Measurements from ENCODE around the gene NT5DC1.

NT5DC1 gene

DNA sequence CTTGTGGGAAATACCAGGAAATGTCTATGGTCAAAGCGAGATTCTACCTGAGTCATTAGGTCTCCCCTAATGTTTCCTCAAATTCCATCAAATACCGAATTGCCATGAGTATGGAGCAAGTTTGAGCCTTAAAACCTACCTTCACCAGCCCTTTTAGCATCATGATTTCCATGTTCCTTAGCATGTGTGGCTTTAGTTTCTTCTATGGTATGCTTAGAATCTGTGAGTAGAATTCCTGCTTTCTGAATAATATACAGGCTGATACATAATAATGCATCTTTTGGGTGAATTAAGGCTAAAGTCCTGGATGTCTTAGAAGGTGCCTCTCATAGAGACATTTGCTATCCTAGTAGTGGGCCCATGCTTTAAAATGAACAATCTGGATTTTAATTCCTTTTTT is 121.3 kb downstream of the NT5DC1 start:
- ChIA-PET POLR2A (no interaction called here), CTCF (interaction anchor here (0.7 kb wide), 1 partner anchor 47 kb away, joined by 3 read pairs; no protein-coding TSS in a partner anchor)

DNA sequence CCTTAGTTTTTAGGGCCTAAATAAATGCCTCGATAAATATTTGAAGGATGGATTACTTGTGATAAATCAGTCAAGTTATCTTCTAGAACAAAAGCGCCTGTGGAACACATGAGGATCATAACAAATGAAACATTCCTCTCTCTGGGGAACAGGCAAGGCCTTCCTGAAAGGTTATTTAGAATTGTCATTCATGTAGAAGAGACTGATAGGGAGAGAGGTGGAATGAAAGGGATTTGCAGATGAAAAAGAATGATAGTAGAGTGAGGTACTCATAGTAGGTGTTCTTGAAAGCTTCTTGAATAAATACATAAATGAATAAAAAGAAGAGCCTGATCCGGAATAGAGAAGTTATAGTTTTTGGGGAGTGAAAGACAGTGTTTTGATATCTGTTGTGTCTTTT is 122.7 kb downstream of the NT5DC1 start:
- ChIA-PET POLR2A (no interaction called here), CTCF (interaction anchor here (0.9 to 1.5 kb wide), 3 partner anchors 8 to 64 kb away, joined by 3 read pairs; no protein-coding TSS in a partner anchor)
- H3K27ac ChIP-seq (ENCODE audit: extremely low read depth, low read depth, low read length): no peak overlapping the region
- TF ChIP-seq ZNF791 (tag by site-specific recombination; IDR thresholded peaks at IDR 0.05) (no peak), ZNF292 (tag by site-specific recombination; IDR thresholded peaks at IDR 0.05; ENCODE audit: borderline replicate concordance, low read depth) (no peak), ZNF624 (tag by site-specific recombination; IDR thresholded peaks at IDR 0.05) (no peak), ZNF561 (tag by site-specific recombination; IDR thresholded peaks at IDR 0.05; ENCODE audit: borderline replicate concordance) (no peak), MYNN (tag by site-specific recombination; IDR thresholded peaks at IDR 0.05; ENCODE audit: borderline replicate concordance) (no peak), ZFP69B (tag by site-specific recombination; IDR thresholded peaks at IDR 0.05) (no peak), YY2 (tag by site-specific recombination; IDR thresholded peaks at IDR 0.05) (no peak), ZEB2 (tag by site-specific recombination; IDR thresholded peaks at IDR 0.05) (no peak), ZNF530 (tag by site-specific recombination; IDR thresholded peaks at IDR 0.05; ENCODE audit: low read depth) (no peak), GLI2 (tag by site-specific recombination; IDR thresholded peaks at IDR 0.05; ENCODE audit: borderline replicate concordance, low read depth) (no peak), ZNF768 (tag by site-specific recombination; IDR thresholded peaks at IDR 0.05) (no peak), ZNF626 (tag by site-specific recombination; IDR thresholded peaks at IDR 0.05) (no peak), ZNF837 (tag by site-specific recombination; IDR thresholded peaks at IDR 0.05) (no peak), ZNF571 (tag by site-specific recombination; IDR thresholded peaks at IDR 0.05) (no peak), ZBTB1 (tag by site-specific recombination; IDR thresholded peaks at IDR 0.05) (no peak)
- TF ChIP-seq, protein P1, sequence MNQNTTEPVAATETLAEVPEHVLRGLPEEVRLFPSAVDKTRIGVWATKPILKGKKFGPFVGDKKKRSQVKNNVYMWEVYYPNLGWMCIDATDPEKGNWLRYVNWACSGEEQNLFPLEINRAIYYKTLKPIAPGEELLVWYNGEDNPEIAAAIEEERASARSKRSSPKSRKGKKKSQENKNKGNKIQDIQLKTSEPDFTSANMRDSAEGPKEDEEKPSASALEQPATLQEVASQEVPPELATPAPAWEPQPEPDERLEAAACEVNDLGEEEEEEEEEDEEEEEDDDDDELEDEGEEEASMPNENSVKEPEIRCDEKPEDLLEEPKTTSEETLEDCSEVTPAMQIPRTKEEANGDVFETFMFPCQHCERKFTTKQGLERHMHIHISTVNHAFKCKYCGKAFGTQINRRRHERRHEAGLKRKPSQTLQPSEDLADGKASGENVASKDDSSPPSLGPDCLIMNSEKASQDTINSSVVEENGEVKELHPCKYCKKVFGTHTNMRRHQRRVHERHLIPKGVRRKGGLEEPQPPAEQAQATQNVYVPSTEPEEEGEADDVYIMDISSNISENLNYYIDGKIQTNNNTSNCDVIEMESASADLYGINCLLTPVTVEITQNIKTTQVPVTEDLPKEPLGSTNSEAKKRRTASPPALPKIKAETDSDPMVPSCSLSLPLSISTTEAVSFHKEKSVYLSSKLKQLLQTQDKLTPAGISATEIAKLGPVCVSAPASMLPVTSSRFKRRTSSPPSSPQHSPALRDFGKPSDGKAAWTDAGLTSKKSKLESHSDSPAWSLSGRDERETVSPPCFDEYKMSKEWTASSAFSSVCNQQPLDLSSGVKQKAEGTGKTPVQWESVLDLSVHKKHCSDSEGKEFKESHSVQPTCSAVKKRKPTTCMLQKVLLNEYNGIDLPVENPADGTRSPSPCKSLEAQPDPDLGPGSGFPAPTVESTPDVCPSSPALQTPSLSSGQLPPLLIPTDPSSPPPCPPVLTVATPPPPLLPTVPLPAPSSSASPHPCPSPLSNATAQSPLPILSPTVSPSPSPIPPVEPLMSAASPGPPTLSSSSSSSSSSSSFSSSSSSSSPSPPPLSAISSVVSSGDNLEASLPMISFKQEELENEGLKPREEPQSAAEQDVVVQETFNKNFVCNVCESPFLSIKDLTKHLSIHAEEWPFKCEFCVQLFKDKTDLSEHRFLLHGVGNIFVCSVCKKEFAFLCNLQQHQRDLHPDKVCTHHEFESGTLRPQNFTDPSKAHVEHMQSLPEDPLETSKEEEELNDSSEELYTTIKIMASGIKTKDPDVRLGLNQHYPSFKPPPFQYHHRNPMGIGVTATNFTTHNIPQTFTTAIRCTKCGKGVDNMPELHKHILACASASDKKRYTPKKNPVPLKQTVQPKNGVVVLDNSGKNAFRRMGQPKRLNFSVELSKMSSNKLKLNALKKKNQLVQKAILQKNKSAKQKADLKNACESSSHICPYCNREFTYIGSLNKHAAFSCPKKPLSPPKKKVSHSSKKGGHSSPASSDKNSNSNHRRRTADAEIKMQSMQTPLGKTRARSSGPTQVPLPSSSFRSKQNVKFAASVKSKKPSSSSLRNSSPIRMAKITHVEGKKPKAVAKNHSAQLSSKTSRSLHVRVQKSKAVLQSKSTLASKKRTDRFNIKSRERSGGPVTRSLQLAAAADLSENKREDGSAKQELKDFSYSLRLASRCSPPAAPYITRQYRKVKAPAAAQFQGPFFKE (tag by site-specific recombination; IDR thresholded peaks at IDR 0.05; ENCODE audit: borderline replicate concordance): no peak

More for the DNA sequence above, 121.3 kb downstream of the NT5DC1 start:
- TF ChIP-seq KLF16 (tag by site-specific recombination; IDR thresholded peaks at IDR 0.05) (no peak), ZNF132 (tag by site-specific recombination; IDR thresholded peaks at IDR 0.05; ENCODE audit: borderline replicate concordance) (no peak), ZNF777 (tag by site-specific recombination; IDR thresholded peaks at IDR 0.05; ENCODE audit: borderline replicate concordance) (no peak), ZBTB21 (tag by site-specific recombination; IDR thresholded peaks at IDR 0.05) (no peak), ZNF548 (tag by site-specific recombination; IDR thresholded peaks at IDR 0.05) (no peak), FEZF1 (tag by site-specific recombination; IDR thresholded peaks at IDR 0.05) (no peak), ZXDB (tag by site-specific recombination; IDR thresholded peaks at IDR 0.05) (no peak), ZNF544 (tag by site-specific recombination; IDR thresholded peaks at IDR 0.05) (no peak), ZNF521 (tag by site-specific recombination; IDR thresholded peaks at IDR 0.05) (no peak)
- TF ChIP-seq, protein P2, sequence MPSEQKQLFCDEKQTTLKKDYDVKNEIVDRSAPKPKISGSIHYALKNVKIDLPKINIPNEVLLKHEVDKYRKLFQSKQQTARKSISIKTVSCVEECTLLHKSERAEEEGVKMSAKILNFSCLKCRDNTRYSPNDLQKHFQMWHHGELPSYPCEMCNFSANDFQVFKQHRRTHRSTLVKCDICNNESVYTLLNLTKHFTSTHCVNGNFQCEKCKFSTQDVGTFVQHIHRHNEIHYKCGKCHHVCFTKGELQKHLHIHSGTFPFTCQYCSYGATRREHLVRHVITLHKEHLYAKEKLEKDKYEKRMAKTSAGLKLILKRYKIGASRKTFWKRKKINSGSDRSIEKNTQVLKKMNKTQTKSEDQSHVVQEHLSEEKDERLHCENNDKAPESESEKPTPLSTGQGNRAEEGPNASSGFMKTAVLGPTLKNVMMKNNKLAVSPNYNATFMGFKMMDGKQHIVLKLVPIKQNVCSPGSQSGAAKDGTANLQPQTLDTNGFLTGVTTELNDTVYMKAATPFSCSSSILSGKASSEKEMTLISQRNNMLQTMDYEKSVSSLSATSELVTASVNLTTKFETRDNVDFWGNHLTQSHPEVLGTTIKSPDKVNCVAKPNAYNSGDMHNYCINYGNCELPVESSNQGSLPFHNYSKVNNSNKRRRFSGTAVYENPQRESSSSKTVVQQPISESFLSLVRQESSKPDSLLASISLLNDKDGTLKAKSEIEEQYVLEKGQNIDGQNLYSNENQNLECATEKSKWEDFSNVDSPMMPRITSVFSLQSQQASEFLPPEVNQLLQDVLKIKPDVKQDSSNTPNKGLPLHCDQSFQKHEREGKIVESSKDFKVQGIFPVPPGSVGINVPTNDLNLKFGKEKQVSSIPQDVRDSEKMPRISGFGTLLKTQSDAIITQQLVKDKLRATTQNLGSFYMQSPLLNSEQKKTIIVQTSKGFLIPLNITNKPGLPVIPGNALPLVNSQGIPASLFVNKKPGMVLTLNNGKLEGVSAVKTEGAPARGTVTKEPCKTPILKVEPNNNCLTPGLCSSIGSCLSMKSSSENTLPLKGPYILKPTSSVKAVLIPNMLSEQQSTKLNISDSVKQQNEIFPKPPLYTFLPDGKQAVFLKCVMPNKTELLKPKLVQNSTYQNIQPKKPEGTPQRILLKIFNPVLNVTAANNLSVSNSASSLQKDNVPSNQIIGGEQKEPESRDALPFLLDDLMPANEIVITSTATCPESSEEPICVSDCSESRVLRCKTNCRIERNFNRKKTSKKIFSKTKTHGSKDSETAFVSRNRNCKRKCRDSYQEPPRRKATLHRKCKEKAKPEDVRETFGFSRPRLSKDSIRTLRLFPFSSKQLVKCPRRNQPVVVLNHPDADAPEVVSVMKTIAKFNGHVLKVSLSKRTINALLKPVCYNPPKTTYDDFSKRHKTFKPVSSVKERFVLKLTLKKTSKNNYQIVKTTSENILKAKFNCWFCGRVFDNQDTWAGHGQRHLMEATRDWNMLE (tag by site-specific recombination; conservative IDR thresholded peaks at IDR 0.05; ENCODE audit: low read depth): no peak
- TF ChIP-seq, protein P3, sequence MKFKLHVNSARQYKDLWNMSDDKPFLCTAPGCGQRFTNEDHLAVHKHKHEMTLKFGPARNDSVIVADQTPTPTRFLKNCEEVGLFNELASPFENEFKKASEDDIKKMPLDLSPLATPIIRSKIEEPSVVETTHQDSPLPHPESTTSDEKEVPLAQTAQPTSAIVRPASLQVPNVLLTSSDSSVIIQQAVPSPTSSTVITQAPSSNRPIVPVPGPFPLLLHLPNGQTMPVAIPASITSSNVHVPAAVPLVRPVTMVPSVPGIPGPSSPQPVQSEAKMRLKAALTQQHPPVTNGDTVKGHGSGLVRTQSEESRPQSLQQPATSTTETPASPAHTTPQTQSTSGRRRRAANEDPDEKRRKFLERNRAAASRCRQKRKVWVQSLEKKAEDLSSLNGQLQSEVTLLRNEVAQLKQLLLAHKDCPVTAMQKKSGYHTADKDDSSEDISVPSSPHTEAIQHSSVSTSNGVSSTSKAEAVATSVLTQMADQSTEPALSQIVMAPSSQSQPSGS (tag by site-specific recombination; IDR thresholded peaks at IDR 0.05; ENCODE audit: low read depth): no peak
- no peaks in the 10 kb centered on the region for H3K9me3 ChIP-seq (ENCODE audit: control insufficient read depth, insufficient read depth, low read depth, low read length)
- H3K36me3 ChIP-seq (ENCODE audit: control insufficient read depth in 2 of 2, insufficient read depth in 1 of 2, low read length in 2 of 2): peaks cover 0 to 5% of the 10 kb centered on the region in 2 experiments; a peak in 1 of 3 replicates
- no peak overlapping the region for H3K4me3 ChIP-seq (ENCODE audit: low read depth, low read length)
- no peaks in the 10 kb centered on the region for H3K4me1 ChIP-seq (ENCODE audit: control insufficient read depth, insufficient read depth, low read length)
- H3K27ac ChIP-seq (ENCODE audit: extremely low read depth, low read depth, low read length): no peak overlapping the region

More for the DNA sequence above, 122.7 kb downstream of the NT5DC1 start:
- Histone ChIP-seq H3K9me3 (ENCODE audit: control insufficient read depth, insufficient read depth, low read depth, low read length) (no peaks in the 10 kb centered on the region), H3K4me1 (ENCODE audit: control insufficient read depth, insufficient read depth, low read length) (no peaks in the 10 kb centered on the region), H3K4me3 (ENCODE audit: low read depth, low read length) (no peak overlapping the region), H3K36me3 (ENCODE audit: control insufficient read depth in 2 of 2, insufficient read depth in 1 of 2, low read length in 2 of 2) (peaks cover 0 to 5% of the 10 kb centered on the region in 2 experiments; a peak in 1 of 3 replicates)
